HG03064 (cell line): ENCODE results near the gene SLC6A8.
"Not testable (repeated sequence)": the region's sequence is repeated elsewhere in the genome, so short reads cannot be mapped to it uniquely, and the experiment has no call there.

Experiments used
- ATAC-seq: cut with Tn5 transposase; IDR thresholded peaks from one replicate; pipeline ENCODE4 v1.9.1; 2021; ENCODE audit warnings: low read depth; ENCODE audit not compliant: unreplicated experiment

The SLC6A8 gene

GRCh38 chrX:153670748-153671588, 16.8 kb upstream of the SLC6A8 start:
- no peak for ATAC-seq

DNA sequence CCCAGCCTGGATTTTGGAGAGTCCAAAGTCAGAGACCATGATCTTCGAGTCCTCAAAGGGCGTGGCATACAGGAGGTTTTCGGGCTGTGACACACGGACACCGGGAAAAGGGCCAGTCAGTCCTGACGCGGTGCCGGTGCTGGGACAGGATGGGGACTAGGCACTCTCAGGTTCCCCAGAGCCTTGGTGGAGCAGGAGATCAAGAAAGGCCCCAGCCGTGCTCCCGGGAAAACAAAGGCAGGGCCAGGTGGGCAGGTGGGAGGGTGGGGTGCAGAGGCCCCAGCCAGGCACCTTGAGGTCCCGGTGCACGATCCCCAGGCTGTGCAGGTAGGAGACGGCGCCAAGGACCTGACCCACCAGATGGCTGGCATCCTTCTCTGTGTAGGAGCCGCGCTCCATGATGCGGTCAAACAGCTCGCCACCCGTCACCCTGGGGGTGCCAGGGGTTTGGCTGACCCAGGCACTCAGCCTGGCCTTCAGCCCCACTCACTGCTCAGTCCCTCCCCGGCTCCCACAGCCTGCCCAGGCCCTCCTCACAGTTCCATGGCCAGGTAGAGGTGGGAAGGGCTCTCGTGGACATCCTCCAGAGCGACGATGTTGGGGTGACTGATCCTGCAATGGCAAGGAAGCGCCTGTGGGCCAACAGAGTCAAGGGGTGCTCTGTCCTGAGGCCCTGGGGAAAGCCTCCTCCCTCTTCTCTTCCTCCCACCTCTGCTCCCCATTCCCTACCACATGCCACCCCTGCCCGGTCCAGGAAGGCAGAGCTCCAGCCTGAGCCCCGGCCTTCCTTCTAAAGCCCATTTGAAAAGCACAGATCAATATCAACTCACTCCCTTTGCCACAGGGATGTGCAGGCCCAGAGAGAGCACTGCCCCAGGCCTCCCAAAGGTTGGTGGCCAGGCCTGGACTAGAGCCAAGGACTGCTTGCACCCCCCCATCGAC, 15.9 kb upstream of the SLC6A8 start:
- ATAC-seq, result no peak

- no peak for ATAC-seq
Observed at GRCh38 chrX:153672531-153673427, 14.9 kb upstream of the SLC6A8 start.

DNA sequence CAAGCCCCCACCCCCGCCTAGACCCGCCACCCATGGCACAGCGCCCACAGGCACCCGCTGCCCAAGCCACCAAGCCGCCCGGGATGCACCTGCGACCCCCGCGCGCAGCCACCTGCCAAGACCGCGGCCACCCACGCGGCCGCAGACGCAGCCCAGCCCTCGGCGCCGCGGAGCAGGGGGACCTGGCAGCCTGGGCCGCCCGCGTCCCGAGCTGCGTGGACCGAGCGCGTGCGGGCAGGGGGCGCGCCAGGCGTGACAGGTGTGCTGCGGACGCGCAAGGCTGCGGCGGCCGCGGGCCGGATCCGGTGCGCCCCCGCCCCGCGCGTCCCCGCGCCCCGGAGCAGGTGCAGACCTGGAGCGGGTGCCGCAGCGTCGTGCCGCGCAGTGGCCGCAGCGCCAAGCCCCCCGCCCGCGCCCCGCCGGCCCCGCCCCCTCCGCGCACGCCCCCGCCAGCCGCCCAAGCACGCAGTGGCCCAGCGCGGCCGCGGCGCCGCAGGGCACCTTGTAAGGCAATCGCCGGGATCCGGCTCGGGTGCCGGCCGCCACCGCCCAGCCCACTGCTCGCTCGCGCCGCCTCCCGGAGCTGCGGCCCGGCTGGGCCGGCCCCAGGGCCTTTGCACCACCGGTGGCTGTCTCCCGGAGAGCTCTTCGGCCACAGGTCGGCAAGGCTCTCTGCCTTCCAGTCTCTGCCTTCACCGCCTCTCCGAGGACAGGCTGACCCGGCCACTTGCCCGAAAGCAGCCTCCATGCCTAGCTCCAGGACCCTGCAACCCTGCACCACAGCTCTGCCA, 14.1 kb upstream of the SLC6A8 start, which contains the start of gene PNCK:
Gene PNCK, minus strand, starts transcription at position 386 of the 791 bp plus-strand sequence. CDS start 737 bp downstream, outside the sequence.
- ATAC-seq, result no peak

DNA sequence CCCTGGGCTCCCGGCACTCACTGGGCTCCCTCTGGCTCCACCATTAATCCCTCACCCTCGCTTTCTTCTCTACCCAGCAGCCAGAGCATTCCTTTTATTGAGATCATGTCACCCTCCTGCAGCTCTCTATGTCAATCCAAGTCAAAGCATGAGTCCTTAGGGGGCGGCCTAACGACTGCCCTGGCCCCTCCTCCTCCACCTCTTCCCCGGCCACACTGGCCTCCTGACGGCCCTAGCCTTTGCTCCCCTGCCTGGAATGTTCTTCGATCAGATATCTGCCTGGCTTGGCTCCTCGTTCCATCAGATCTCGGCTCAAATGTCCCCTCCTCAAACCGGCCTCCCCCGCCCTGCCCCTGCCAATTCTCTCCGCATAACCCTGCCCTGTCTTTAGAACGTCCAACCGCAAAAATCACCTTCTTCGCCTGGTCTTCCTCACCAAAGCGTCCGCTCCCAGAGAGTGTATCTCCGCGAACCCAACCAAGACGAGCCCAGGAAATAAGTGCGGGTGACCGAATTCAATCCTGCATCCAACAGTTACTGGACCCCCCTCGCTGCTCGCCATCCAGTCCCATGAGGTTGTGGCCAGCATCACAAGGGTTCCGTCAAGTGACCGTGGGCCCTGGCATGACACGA, 13.4 kb upstream of the SLC6A8 start:
- ATAC-seq, result no peak

- ATAC-seq, result no peak
Observed at GRCh38 chrX:153681175-153681574, 6.6 kb upstream of the SLC6A8 start.

GRCh38 chrX:153683486-153683885, 4.2 kb upstream of the SLC6A8 start:
- ATAC-seq, result not testable (repeated sequence)

DNA sequence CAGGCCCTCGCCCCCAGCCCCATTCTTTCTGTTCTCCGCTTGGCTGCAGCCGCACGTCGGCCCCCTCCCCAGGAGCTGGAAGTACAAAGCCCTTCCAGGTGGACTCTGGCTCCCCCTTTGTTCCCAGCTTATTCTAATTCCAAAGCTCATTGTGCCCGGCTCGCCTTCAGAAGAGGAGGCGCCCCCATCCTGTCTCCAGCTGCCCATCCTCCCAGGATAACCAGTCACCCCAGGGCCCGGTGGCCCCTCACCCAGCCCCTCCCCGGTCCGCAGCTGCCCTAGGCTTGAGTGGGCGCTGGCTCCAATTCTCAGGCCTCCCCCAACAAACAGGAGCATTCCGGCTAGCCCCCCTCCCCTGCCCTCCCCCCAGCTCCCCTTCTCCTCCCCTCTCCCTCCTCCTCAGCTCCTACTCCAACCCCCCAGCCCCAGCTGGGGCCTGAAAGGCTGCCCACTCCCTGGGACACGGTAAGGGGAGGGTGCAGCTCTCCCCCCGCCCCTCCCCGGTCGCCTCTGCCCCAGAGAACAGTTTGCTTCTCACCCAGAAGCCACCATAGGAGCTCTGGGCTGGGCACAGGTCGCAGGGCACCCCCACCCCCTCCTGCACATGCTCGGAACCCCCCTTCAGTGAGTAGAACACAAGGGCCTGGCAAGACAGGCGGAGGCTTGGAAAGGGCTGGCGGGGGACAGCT, 3.1 kb upstream of the SLC6A8 start:
- ATAC-seq, result no peak

DNA sequence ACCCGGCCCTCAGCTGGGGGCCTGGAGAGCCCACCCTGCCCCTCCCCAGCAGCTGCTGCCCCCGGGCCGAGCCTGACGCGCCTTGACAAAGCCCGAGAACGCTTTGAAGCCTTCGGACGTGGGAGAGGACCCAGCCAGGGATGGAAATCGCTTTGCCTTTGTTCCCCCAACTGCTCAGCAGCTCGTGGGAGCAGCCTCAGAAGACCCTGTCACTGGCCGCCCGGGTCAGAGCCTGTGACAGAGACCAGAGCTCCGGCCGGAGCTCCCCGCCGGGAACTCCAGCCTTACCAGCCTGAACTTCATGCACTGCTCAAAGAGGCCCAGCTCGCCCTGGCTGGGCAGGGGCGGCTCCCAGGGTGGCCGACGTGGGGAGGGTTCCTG, 2.6 kb upstream of the SLC6A8 start:
- ATAC-seq, result no peak

DNA sequence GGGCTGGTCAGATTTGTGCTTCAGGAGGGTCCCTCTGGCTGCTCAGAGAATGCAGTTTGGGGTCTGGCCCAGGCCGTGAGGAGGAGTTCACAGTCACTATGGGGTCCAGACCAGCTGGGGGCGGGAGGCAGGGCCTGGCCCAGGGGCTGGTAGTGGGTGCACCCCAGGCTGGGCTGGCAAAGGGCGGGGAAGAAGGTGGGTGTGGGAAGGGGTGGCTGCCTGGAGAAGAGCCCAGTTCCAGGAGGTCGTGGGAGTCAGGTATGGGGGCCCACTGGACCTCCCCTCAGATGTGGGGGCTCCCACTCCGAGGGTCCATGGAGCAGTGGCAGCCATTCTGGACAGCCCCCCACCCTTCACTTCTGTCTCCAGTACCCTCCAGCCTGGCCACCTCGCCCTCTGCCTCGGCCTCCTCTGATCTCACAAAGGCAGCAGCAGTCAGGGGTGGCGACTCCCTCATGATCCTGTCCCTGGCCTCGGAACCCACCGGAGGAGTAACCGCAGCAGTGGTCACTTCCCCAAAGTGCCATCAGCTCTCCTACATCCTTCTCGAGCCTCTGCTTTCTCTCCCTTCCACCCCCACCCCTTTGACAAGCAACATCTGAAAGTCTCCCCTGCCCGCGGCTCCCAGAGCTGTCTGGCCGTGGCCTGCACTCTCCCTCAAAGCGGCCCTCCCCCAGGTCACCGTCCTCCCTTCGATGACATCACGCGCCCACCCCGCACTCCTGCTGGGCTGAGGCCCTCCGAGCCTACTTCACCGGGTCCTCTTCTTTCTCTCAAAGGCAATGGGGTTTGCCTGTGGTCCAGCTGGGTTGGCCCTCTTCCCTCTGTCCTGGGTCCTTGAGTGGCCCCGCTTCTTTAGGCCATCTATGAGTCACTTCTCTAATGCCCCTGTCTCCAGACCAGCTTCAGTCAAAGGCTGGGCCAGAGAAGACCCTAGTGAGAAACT, 1.7 kb upstream of the SLC6A8 start:
- no peak for ATAC-seq

DNA sequence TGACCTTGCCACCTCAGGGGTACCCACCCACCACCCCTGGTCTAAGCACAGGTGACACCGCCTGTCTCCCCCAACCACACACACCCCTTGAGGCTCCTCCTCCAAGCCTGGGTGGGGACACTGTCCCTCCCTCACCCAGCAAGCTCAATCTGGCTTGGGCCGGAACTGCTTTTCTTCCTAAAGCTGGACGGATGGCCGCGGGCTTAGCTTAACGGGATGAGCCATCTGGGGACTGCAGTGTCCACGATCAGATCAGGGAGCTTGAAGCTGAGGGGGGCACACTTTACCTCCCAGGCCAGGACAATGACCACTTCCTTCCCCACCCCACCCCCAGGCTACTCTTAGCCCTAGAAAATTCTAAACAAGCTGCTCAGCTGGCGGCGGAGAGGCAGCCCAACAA, 1.0 kb upstream of the SLC6A8 start:
- no peak for ATAC-seq

- no peak for ATAC-seq
Observed at GRCh38 chrX:153688071-153688470, 345 bp downstream of the SLC6A8 start.

DNA sequence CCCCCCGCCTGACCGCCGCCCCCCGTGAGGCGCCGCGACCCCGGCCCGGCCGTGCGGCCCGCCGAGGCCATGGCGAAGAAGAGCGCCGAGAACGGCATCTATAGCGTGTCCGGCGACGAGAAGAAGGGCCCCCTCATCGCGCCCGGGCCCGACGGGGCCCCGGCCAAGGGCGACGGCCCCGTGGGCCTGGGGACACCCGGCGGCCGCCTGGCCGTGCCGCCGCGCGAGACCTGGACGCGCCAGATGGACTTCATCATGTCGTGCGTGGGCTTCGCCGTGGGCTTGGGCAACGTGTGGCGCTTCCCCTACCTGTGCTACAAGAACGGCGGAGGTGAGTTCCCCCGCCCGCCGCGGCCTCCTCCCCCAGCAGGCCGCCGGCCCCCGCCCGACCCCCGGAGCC, 780 bp downstream of the SLC6A8 start:
- ATAC-seq, result no peak

- no peak for ATAC-seq
Observed at GRCh38 chrX:153688911-153689590, 1.3 kb downstream of the SLC6A8 start.

GRCh38 chrX:153689654-153690465, 2.1 kb downstream of the SLC6A8 start:
- no peak for ATAC-seq

GRCh38 chrX:153690466-153690865, 2.7 kb downstream of the SLC6A8 start:
- no peak for ATAC-seq
